SK-N-SH (cell line): Measurements from ENCODE around the gene OR2AT4. TPM values are rescaled to one million over a fixed set of nuclear protein-coding genes. Genes with fewer than 3 reads are reported as not detected.
"Not testable (repeated sequence)": the region's sequence is repeated elsewhere in the genome, so short reads cannot be mapped to it uniquely, and the experiment has no call there.

ENCODE experiments used
- CTCF ChIA-PET: fragments of 300-600, 350-600 bp; formaldehyde crosslinking; extraction: SDS; loops from one replicate; lab custom pipeline; 2021; lab: Yijun Ruan, JAX
- POLR2A ChIA-PET: fragments of 350-600 bp; sonication (Branson Sonifier 250); formaldehyde crosslinking; extraction: SDS; loops from one replicate; lab custom pipeline; 2020; ENCODE audit warnings: antibody characterized with exemption, inconsistent platforms; lab: Yijun Ruan, JAX
- DNase-seq: peaks from one replicate; pipeline ENCODE4 v3.0.0; 2012
- H2AFZ ChIP-seq: fragments of 200-600 bp; sonication (generic); 2 replicates; pipeline ENCODE4 v1.8.1; 2016; ENCODE audit warnings: antibody characterized with exemption, mild to moderate bottlenecking, low read depth
- H3F3A ChIP-seq: fragments of 200-600 bp; sonication (generic); replicated peaks from 2 replicates; pipeline ENCODE3; 2016; ENCODE audit warnings: antibody characterized with exemption, mild to moderate bottlenecking; ENCODE audit not compliant: insufficient read depth
- H3K27ac ChIP-seq, 2 experiments: fragments of 200-500 bp in 1 of 2; fragments of 200-600 bp in 1 of 2; sonication (Bioruptor generic) in 1 of 2; sonication (generic), shearing (Covaris generic) in 1 of 2; 2 replicates each; pipeline versions ENCODE4 v1.5.1 to v1.6.1; 2014 to 2016; ENCODE audit warnings: low read depth in 2 of 2, inconsistent platforms in 1 of 2, low read length in 1 of 2, mild to moderate bottlenecking in 1 of 2, mixed read lengths in 1 of 2
- H3K27me3 ChIP-seq: fragments of 200-600 bp; sonication (generic), shearing (Covaris generic); 2 replicates; pipeline ENCODE4 v1.6.1; 2016; ENCODE audit warnings: mixed run types; ENCODE audit not compliant: insufficient read depth
- H3K36me3 ChIP-seq, 2 experiments: fragments of 200-500 bp in 1 of 2; fragments of 200-600 bp in 1 of 2; sonication (Bioruptor generic) in 1 of 2; sonication (generic) in 1 of 2; replicated peaks in 1 of 2; 2 replicates each; pipeline versions ENCODE3 to v1.5.1; 2014 to 2016; ENCODE audit warnings: low read length in 1 of 2, mild to moderate bottlenecking in 1 of 2; ENCODE audit not compliant: insufficient read depth in 2 of 2, control insufficient read depth in 1 of 2
- H3K4me1 ChIP-seq, 2 experiments: fragments of 200-500 bp in 1 of 2; fragments of 200-600 bp in 1 of 2; sonication (Bioruptor generic) in 1 of 2; sonication (generic), shearing (Covaris generic) in 1 of 2; 2 replicates each; pipeline versions ENCODE4 v1.5.1 to v1.6.1; 2014 to 2016; ENCODE audit warnings: low read depth in 1 of 2, low read length in 1 of 2, mixed run types in 1 of 2; ENCODE audit not compliant: insufficient read depth in 2 of 2, control insufficient read depth in 1 of 2
- H3K4me2 ChIP-seq: fragments of 200-600 bp; sonication (generic), shearing (Covaris generic); 2 replicates; pipeline ENCODE4 v1.6.1; 2017; ENCODE audit warnings: mixed run types
- H3K4me3 ChIP-seq, 2 experiments: fragments of 200-500 bp in 1 of 2; fragments of 200-600 bp in 1 of 2; sonication (Bioruptor generic) in 1 of 2; sonication (generic), shearing (Covaris generic) in 1 of 2; 2 replicates each; pipeline versions ENCODE4 v1.5.1 to v1.8.1; 2014 to 2016; ENCODE audit warnings: low read depth in 2 of 2, inconsistent platforms in 1 of 2, low read length in 1 of 2, mild to moderate bottlenecking in 1 of 2, mixed read lengths in 1 of 2, moderate library complexity in 1 of 2
- H3K79me2 ChIP-seq: fragments of 200-600 bp; sonication (generic); 2 replicates; pipeline ENCODE4 v1.8.1; 2017; ENCODE audit warnings: mild to moderate bottlenecking; ENCODE audit not compliant: insufficient read depth
- H3K9ac ChIP-seq: fragments of 200-600 bp; sonication (generic); 2 replicates; pipeline ENCODE4 v1.6.1; 2017; ENCODE audit warnings: mixed run types
- H3K9me2 ChIP-seq: fragments of 200-600 bp; sonication (generic); 2 replicates; pipeline ENCODE4 v1.6.1; 2017; ENCODE audit warnings: mixed run types
- H3K9me3 ChIP-seq: fragments of 200-600 bp; sonication (generic); 2 replicates; pipeline ENCODE4 v1.6.1; 2017; ENCODE audit warnings: mixed run types, mild to moderate bottlenecking, moderate library complexity
- H4K20me1 ChIP-seq: fragments of 200-600 bp; sonication (generic); 2 replicates; pipeline ENCODE4 v1.6.1; 2017; ENCODE audit warnings: mild to moderate bottlenecking, mixed run types; ENCODE audit not compliant: insufficient read depth
- ELF1 ChIP-seq: IDR thresholded peaks from 2 replicates; pipeline ENCODE4 v1.4.0; 2012
- FOXM1 ChIP-seq: IDR thresholded peaks from 2 replicates; pipeline ENCODE4 v1.4.0; 2012; ENCODE audit warnings: low read depth, mild to moderate bottlenecking
- GABPA ChIP-seq: IDR thresholded peaks from 2 replicates; pipeline ENCODE4 v1.4.0; 2012; ENCODE audit warnings: low read depth, mild to moderate bottlenecking
- GATA2 ChIP-seq: sonication (generic); formaldehyde crosslinking; IDR thresholded peaks from 2 replicates; pipeline ENCODE4 v1.5.0; 2020; ENCODE audit warnings: mild to moderate bottlenecking, missing genetic modification reagents
- JUND ChIP-seq: IDR thresholded peaks from 2 replicates; pipeline ENCODE4 v1.4.0; 2012
- MAX ChIP-seq: IDR thresholded peaks from 2 replicates; pipeline ENCODE4 v1.4.0; 2012; ENCODE audit warnings: low read depth
- SIN3A ChIP-seq: IDR thresholded peaks from 2 replicates; pipeline ENCODE4 v1.6.1; 2012; ENCODE audit warnings: low read depth, mild to moderate bottlenecking, low read length, moderate library complexity, borderline replicate concordance
- USF1 ChIP-seq: IDR thresholded peaks from 2 replicates; pipeline ENCODE4 v1.4.0; 2012; ENCODE audit warnings: low read depth, borderline replicate concordance
- ZBTB33 ChIP-seq: IDR thresholded peaks from 2 replicates; pipeline ENCODE4 v1.4.0; 2012; ENCODE audit warnings: low read depth, borderline replicate concordance
- WGBS: methylation state at CpG from one replicate; pipeline ENCODE4 v1.1.6; 2017; ENCODE audit warnings: low lambda C conversion rate; 5-methylcytosine and 5-hydroxymethylcytosine counted together
- polyA plus RNA-seq, 3 experiments: library from polyadenylated mRNA; depleted of rRNA; stranded (reverse); fragments of >200 nt; gene quantifications; 2 replicates each; pipeline ENCODE4 v1.2.3, GENCODE V29; 2012

OR2AT4 gene
- polyA plus RNA-seq, 1 of the 3 experiments (the other 2 are of a cell fraction), result not detected

- H2AFZ ChIP-seq, result no peak overlapping the region
- POLR2A ChIA-PET, result no interaction called here
- 69% methylated on average over 4 of the region's 4 CpGs for WGBS
- H3K27ac ChIP-seq, result no peak overlapping the region
- no peak overlapping the region for H3K4me3 ChIP-seq
- H3K4me1 ChIP-seq, result no peaks in the 10 kb centered on the region
- H3K27me3 ChIP-seq, result no peaks in the 10 kb centered on the region
- H3K36me3 ChIP-seq, result no peaks in the 10 kb centered on the region
- H3K79me2 ChIP-seq, result no peaks in the 10 kb centered on the region
- TF ChIP-seq MAX (no peak), JUND (no peak), USF1 (no peak), ELF1 (no peak), ZBTB33 (no peak), SIN3A (no peak), GATA2 (CRISPR knock-in tag) (no peak), GABPA (no peak), FOXM1 (no peak)
- TF ChIP-seq, all 33 proteins: peak for 0
- peaks cover 12% of the 10 kb centered on the region for H3K9me3 ChIP-seq
- H3K9ac ChIP-seq, result no peak overlapping the region
- CTCF ChIA-PET, result interaction anchor here (1.1 kb wide), 1 partner anchor 198 kb away, joined by 5 read pairs; no protein-coding TSS in a partner anchor
- no peaks in the 10 kb centered on the region for H3K9me2 ChIP-seq
- DNase-seq, result no peak
- no peaks in the 10 kb centered on the region for H3F3A ChIP-seq
- no peaks in the 10 kb centered on the region for H4K20me1 ChIP-seq
- no peak overlapping the region for H3K4me2 ChIP-seq
Observed at GRCh38 chr11:75050516-75050915, 46.2 kb downstream of the OR2AT4 start.

GRCh38 chr11:75049501-75050266 lies 47.0 kb downstream of the OR2AT4 start:
- H3K36me3 ChIP-seq, H3K4me1 ChIP-seq, H4K20me1 ChIP-seq, H3K79me2 ChIP-seq, POLR2A ChIA-PET, H3K27me3 ChIP-seq, H3K4me2 ChIP-seq, H2AFZ ChIP-seq, H3K27ac ChIP-seq, H3F3A ChIP-seq, DNase-seq, H3K4me3 ChIP-seq, H3K9ac ChIP-seq, H3K9me2 ChIP-seq: not testable (repeated sequence)
- peaks cover 12% of the 10 kb centered on the region for H3K9me3 ChIP-seq
- CTCF ChIA-PET, result interaction anchor here (1.1 to 3.2 kb wide), 3 partner anchors 17 to 199 kb away, joined by 5 to 12 read pairs (median 5); no protein-coding TSS in a partner anchor
- WGBS, result 53% methylated on average over 8 of the region's 8 CpGs
